ENCODE data around the gene DCT. TPM values are rescaled to one million over a fixed set of nuclear protein-coding genes. Genes with fewer than 3 reads are reported as not detected.
A peak's percentile ranks its signal among the peaks of the same experiment; 100 is the strongest.

Gene DCT
- total and polyA plus RNA-seq, 2 of the 8 experiments (the other 6 are each of a cell fraction or from before 2014, with no cell fraction given), result 0.02 TPM; not detected in 1

DNA sequence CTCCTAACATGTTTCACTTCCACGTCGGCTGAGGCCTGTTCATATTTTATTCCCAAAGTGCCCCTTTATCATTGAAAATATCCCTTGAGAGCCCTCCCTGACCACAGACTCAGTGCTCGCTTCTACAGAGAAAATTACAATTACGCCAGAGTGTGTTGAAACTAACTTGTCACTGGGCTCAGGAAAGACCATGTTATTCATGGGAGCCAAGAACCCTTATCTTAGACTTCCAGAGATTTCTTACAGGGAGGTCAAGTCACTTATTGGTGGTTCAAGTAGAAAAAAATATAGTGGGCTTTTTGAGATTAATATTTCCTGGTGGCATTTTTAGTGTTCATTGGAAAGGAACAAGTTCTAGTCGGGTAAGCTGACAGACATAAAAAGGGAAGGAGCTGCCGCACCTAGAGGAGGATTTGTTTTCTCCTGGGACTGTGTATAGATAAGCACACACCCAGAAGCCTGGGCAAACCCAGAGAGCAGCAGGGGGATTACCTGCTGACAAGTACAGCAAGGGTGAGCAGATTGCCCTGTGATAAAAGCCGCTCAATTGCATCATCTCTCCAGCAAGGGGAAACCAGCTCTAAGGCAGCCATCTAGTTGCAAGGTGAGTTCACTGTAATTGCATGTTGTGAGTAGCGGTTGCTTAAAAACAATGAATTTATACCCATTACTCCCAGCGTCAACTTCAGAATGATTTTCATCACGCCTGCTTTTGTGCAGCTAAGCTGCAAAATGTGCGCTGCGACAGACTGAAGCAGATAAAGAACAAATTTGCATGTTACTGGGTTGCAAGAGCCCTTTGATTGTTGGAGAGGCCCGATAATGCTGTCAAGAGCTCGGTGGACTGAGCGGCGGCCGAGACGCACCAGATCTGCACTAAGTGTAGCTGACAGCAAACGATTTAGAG, 46.2 kb downstream of the DCT start:
- Histone ChIP-seq H3K14ac (ENCODE audit: insufficient read length) (no peak overlapping the region), H4K5ac (ENCODE audit: insufficient read length, low read depth, low read length) (no peak overlapping the region), H2BK20ac (ENCODE audit: low read length) (no peak overlapping the region), H4K8ac (ENCODE audit: extremely low read depth, insufficient read depth, low read length) (no peak overlapping the region), H2BK12ac (ENCODE audit: low read depth, low read length) (no peak overlapping the region), H3K79me1 (ENCODE audit: low read depth, low read length) (no peaks in the 10 kb centered on the region), H3K18ac (ENCODE audit: extremely low read depth, low read length) (peak overlapping the region; percentile 10; the same call in 1 of the 2 replicates), H4K91ac (replicated peaks; ENCODE audit: insufficient read length, low read length) (no peak overlapping the region), H3K4me2 (ENCODE audit: insufficient read depth in 1 of 2, low read depth in 2 of 2, low read length in 2 of 2) (no peak overlapping the region), H2BK5ac (ENCODE audit: low read depth, low read length) (no peak overlapping the region), H4K20me1 (replicated peaks in 1 of 2; ENCODE audit: control insufficient read depth in 1 of 2, insufficient read depth in 2 of 2, low read length in 2 of 2) (no peaks in the 10 kb centered on the region), H2BK120ac (replicated peaks; ENCODE audit: low read depth, low read length) (no peak overlapping the region), H3K27me3 (replicated peaks in 1 of 4; ENCODE audit: control insufficient read depth in 3 of 4, extremely low read depth in 1 of 4, insufficient read depth in 3 of 4, low read length in 3 of 4) (no peaks in the 10 kb centered on the region; a peak in 1 of 7 replicates), H3K23me2 (ENCODE audit: low read depth, low read length) (no peaks in the 10 kb centered on the region), H3K56ac (replicated peaks; ENCODE audit: insufficient read length, low read depth, low read length) (no peak overlapping the region), H3K23ac (ENCODE audit: insufficient read length) (no peak overlapping the region), H3K4ac (replicated peaks; ENCODE audit: insufficient read length, low read depth, low read length) (no peak overlapping the region), H3K9ac (replicated peaks in 1 of 4; ENCODE audit: extremely low read depth in 1 of 4, low read depth in 3 of 4, low read length in 3 of 4) (no peak overlapping the region), H3K4me3 (ENCODE audit: extremely low read depth in 1 of 4, insufficient read depth in 2 of 4, low read depth in 3 of 4, low read length in 4 of 4) (no peak overlapping the region), H2AK5ac (ENCODE audit: low read depth, low read length) (no peak overlapping the region), H3K4me1 (replicated peaks in 1 of 4; ENCODE audit: control insufficient read depth in 3 of 4, insufficient read depth in 4 of 4, low read length in 3 of 4) (peaks cover 0 to 3% (median under 1%) of the 10 kb centered on the region in 4 experiments; a peak in 2 of 7 replicates), H3K79me2 (ENCODE audit: control insufficient read depth in 1 of 2, insufficient read depth in 2 of 2, low read length in 2 of 2) (no peaks in the 10 kb centered on the region), H2AFZ (ENCODE audit: low read length) (peak overlapping the region; percentile 65), H3K9me3 (ENCODE audit: insufficient read depth in 2 of 2, low read depth in 1 of 2, low read length in 1 of 2) (no peaks in the 10 kb centered on the region), H3K27ac (ENCODE audit: low read depth, low read length) (no peak overlapping the region), H3K36me3 (ENCODE audit: control insufficient read depth in 2 of 4, insufficient read depth in 4 of 4, low read length in 3 of 4) (no peaks in the 10 kb centered on the region), H2BK15ac (ENCODE audit: low read length) (no peak overlapping the region)
- DNase-seq (ENCODE audit: low read depth in 1 of 2, low spot score in 2 of 2), result peak; percentile 9 to 46
- 81% methylated on average over 19 of the region's 19 CpGs; no CpG with 5 or more reads in 1 of the 2 experiments for WGBS, 2 experiments (ENCODE audit: extremely low coverage in 1 of 2, insufficient coverage in 1 of 2, insufficient read length in 1 of 2, insufficient replicate concordance in 2 of 2, low coverage in 1 of 2, low lambda C conversion rate in 2 of 2, missing lambda C conversion rate in 1 of 2)
- peak; percentile 19 for FAIRE-seq
- CTCF ChIA-PET (ENCODE audit: partially characterized antibody), result interaction anchor here (0.6 to 12.2 kb wide), 8 partner anchors 10 to 241 kb away, joined by 3 to 121 read pairs (median 3); partner anchors contain the start of gene TGDS
- POLR2A ChIA-PET (ENCODE audit: partially characterized antibody), result interaction anchor here (1.0 to 1.6 kb wide), 3 partner anchors 13 to 134 kb away, joined by 3 to 6 read pairs (median 3); no protein-coding TSS in a partner anchor
- TF ChIP-seq YY1 (IDR thresholded peaks at IDR 0.05; ENCODE audit: low read depth, low read length) (no peak), PHF8 (conservative IDR thresholded peaks at IDR 0.05; ENCODE audit: low read depth, low read length) (no peak), BRCA1 (IDR thresholded peaks at IDR 0.05; ENCODE audit: low read depth, low read length) (no peak), SP1 (IDR thresholded peaks at IDR 0.05; ENCODE audit: low read depth, low read length) (no peak), BCL11A (IDR thresholded peaks at IDR 0.05; ENCODE audit: low read depth in 2 of 2, low read length in 2 of 2) (no peak), JUND (IDR thresholded peaks at IDR 0.05; ENCODE audit: low read length) (peak; percentile 76), SP4 (IDR thresholded peaks at IDR 0.05; ENCODE audit: low read length) (no peak), RAD21 (IDR thresholded peaks at IDR 0.05 in 1 of 2, conservative IDR thresholded peaks at IDR 0.05 in 1 of 2; ENCODE audit: low read depth in 2 of 2, low read length in 2 of 2) (peak in 1 of 2 experiments; percentile 3; a peak in 2 of 4 replicates), TBP (IDR thresholded peaks at IDR 0.05; ENCODE audit: low read depth, low read length) (no peak), RFX5 (IDR thresholded peaks at IDR 0.05; ENCODE audit: borderline replicate concordance, low read depth, low read length) (no peak), CEBPB (IDR thresholded peaks at IDR 0.05; ENCODE audit: low read depth, low read length) (peak; percentile 95)
- TF ChIP-seq, protein P1, sequence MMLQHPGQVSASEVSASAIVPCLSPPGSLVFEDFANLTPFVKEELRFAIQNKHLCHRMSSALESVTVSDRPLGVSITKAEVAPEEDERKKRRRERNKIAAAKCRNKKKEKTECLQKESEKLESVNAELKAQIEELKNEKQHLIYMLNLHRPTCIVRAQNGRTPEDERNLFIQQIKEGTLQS (IDR thresholded peaks at IDR 0.05; ENCODE audit: insufficient read depth, low read depth, low read length), result peak; percentile 81

All from H1 (cell line).